SK-N-SH treated with all-trans-retinoic acid at 6 μM for 48 hours (cell line): ENCODE data around the gene MCFD2.

Experiments used
- ATAC-seq: fragments of 200-7000 bp; cut with Tn5 transposase; 3 replicates; pipeline ENCODE4 v1.9.1; 2020; ENCODE audit warnings: mild to moderate bottlenecking, moderate library complexity
- ARNTL ChIP-seq: fragments of 450-650 bp; formaldehyde crosslinking; IDR thresholded peaks from 2 replicates; pipeline ENCODE4 v1.5.0; 2020; ENCODE audit warnings: low read depth, mild to moderate bottlenecking, moderate library complexity, borderline replicate concordance
- BACH2 ChIP-seq: fragments of 250-450 bp; sonication (Bioruptor Pico); IDR thresholded peaks from 2 replicates; pipeline ENCODE4 v1.9.0; 2021; ENCODE audit warnings: mild to moderate bottlenecking, borderline replicate concordance
- CSDC2 ChIP-seq: fragments of 250-450 bp; sonication (Bioruptor Pico); IDR thresholded peaks from 2 replicates; pipeline ENCODE4 v1.5.0; 2020; ENCODE audit warnings: mild to moderate bottlenecking, moderate library complexity
- CSRNP3 ChIP-seq: fragments of 250-450 bp; sonication (Bioruptor Pico); IDR thresholded peaks from 2 replicates; pipeline ENCODE4 v1.5.1; 2021; ENCODE audit warnings: mild to moderate bottlenecking, moderate library complexity
- ESRRG ChIP-seq: fragments of 250-450 bp; sonication (Bioruptor Pico); IDR thresholded peaks from 2 replicates; pipeline ENCODE4 v1.6.1; 2021; ENCODE audit warnings: mild to moderate bottlenecking
- GLIS3 ChIP-seq: fragments of 250-450 bp; sonication (Bioruptor Pico); IDR thresholded peaks from 2 replicates; pipeline ENCODE4 v1.5.0; 2020; ENCODE audit warnings: mild to moderate bottlenecking, moderate library complexity
- ISL1 ChIP-seq: fragments of 250-450 bp; sonication (Bioruptor Pico); IDR thresholded peaks from 2 replicates; pipeline ENCODE4 v2.1.2; 2022; ENCODE audit warnings: mild to moderate bottlenecking, moderate library complexity
- OSR1 ChIP-seq: fragments of 250-450 bp; sonication (Bioruptor Pico); IDR thresholded peaks from 2 replicates; pipeline ENCODE4 v1.8.0; 2022; ENCODE audit warnings: moderate library complexity, mild to moderate bottlenecking, inconsistent platforms
- PATZ1 ChIP-seq: fragments of 250-450 bp; sonication (Bioruptor Pico); IDR thresholded peaks from 2 replicates; pipeline ENCODE4 v1.8.0; 2020; ENCODE audit warnings: mild to moderate bottlenecking, moderate library complexity, borderline replicate concordance
- POU6F1 ChIP-seq: fragments of 250-450 bp; sonication (Bioruptor Pico); IDR thresholded peaks from 2 replicates; pipeline ENCODE4 v1.8.0; 2021; ENCODE audit warnings: low read depth, mild to moderate bottlenecking, moderate library complexity, borderline replicate concordance
- PPARA ChIP-seq: fragments of 250-450 bp; sonication (Bioruptor Pico); IDR thresholded peaks from 2 replicates; pipeline ENCODE4 v1.5.0; 2020; ENCODE audit warnings: mild to moderate bottlenecking, borderline replicate concordance
- RARB ChIP-seq: fragments of 250-450 bp; sonication (Bioruptor Pico); IDR thresholded peaks from 2 replicates; pipeline ENCODE4 v1.8.0; 2021; ENCODE audit warnings: mild to moderate bottlenecking, moderate library complexity
- TCF4 ChIP-seq: fragments of 250-450 bp; sonication (Bioruptor Pico); IDR thresholded peaks from 2 replicates; pipeline ENCODE4 v1.8.0; 2021; ENCODE audit warnings: mild to moderate bottlenecking, moderate library complexity, borderline replicate concordance
- TOX ChIP-seq: fragments of 250-450 bp; sonication (Bioruptor Pico); IDR thresholded peaks from 2 replicates; pipeline ENCODE4 v1.8.0; 2021; ENCODE audit warnings: mild to moderate bottlenecking, moderate library complexity, borderline replicate concordance
- TSHZ2 ChIP-seq: fragments of 250-450 bp; sonication (Bioruptor Pico); IDR thresholded peaks from 2 replicates; pipeline ENCODE4 v1.5.0; 2020; ENCODE audit warnings: mild to moderate bottlenecking, moderate library complexity
- ZC3H10 ChIP-seq: fragments of 250-450 bp; sonication (Bioruptor Pico); IDR thresholded peaks from 2 replicates; pipeline ENCODE4 v1.5.1; 2021; ENCODE audit warnings: mild to moderate bottlenecking, moderate library complexity
- ZFP3 ChIP-seq: fragments of 250-450 bp; sonication (Bioruptor Pico); IDR thresholded peaks from 2 replicates; pipeline ENCODE4 v1.5.0; 2020; ENCODE audit warnings: mild to moderate bottlenecking, moderate library complexity
- ZFP30 ChIP-seq: fragments of 450-650 bp; formaldehyde crosslinking; IDR thresholded peaks from 2 replicates; pipeline ENCODE4 v1.5.0; 2022; ENCODE audit warnings: mild to moderate bottlenecking, moderate library complexity
- ZNF565 ChIP-seq: fragments of 450-650 bp; formaldehyde crosslinking; conservative IDR thresholded peaks from 2 replicates; pipeline ENCODE4 v1.5.0; 2020; ENCODE audit warnings: low read depth, mild to moderate bottlenecking, moderate library complexity
- ZNF70 ChIP-seq: fragments of 450-650 bp; formaldehyde crosslinking; IDR thresholded peaks from 2 replicates; pipeline ENCODE4 v1.5.0; 2020; ENCODE audit warnings: mild to moderate bottlenecking, moderate library complexity
- ZNF8 ChIP-seq: fragments of 450-650 bp; formaldehyde crosslinking; IDR thresholded peaks from 2 replicates; pipeline ENCODE4 v1.5.0; 2020; ENCODE audit warnings: mild to moderate bottlenecking, moderate library complexity

Gene MCFD2

GRCh38 chr2:46952171-46952570 lies 36.6 kb upstream of the MCFD2 start:
- no peak for ATAC-seq
- TF ChIP-seq BACH2 (no peak), ZNF565 (no peak), OSR1 (CRISPR knock-in tag) (no peak), RARB (CRISPR knock-in tag) (no peak), ZNF70 (CRISPR knock-in tag) (no peak), ZNF8 (CRISPR knock-in tag) (no peak), POU6F1 (CRISPR knock-in tag) (no peak), PATZ1 (CRISPR knock-in tag) (no peak)

GRCh38 chr2:46951290-46952064 lies 35.9 kb upstream of the MCFD2 start:
- no peak for TF ChIP-seq ZNF8 (CRISPR knock-in tag)
- TF ChIP-seq CSDC2 (CRISPR knock-in tag): no peak
- TF ChIP-seq PPARA (CRISPR knock-in tag): no peak
- TF ChIP-seq ARNTL: no peak
- no peak for TF ChIP-seq RARB (CRISPR knock-in tag)
- no peak for TF ChIP-seq OSR1 (CRISPR knock-in tag)
- TF ChIP-seq POU6F1 (CRISPR knock-in tag): no peak
- no peak for TF ChIP-seq ISL1 (CRISPR knock-in tag)
- TF ChIP-seq ZNF70 (CRISPR knock-in tag): no peak
- no peak for TF ChIP-seq TOX
- no peak for TF ChIP-seq GLIS3 (CRISPR knock-in tag)
- no peak for ATAC-seq

GRCh38 chr2:46950314-46950713 lies 34.7 kb upstream of the MCFD2 start:
- no peak for ATAC-seq
- TF ChIP-seq ARNTL (no peak), GLIS3 (CRISPR knock-in tag) (no peak), ZC3H10 (no peak), CSDC2 (CRISPR knock-in tag) (no peak), PATZ1 (CRISPR knock-in tag) (no peak), TCF4 (no peak), BACH2 (no peak), ZFP30 (CRISPR knock-in tag) (no peak), CSRNP3 (CRISPR knock-in tag) (no peak), ZFP3 (CRISPR knock-in tag) (no peak), POU6F1 (CRISPR knock-in tag) (no peak), OSR1 (CRISPR knock-in tag) (no peak), TSHZ2 (CRISPR knock-in tag) (no peak), ESRRG (no peak), ISL1 (CRISPR knock-in tag) (no peak), RARB (CRISPR knock-in tag) (no peak), ZNF8 (CRISPR knock-in tag) (no peak)
